ENCODE results near the gene KLHDC8A. TPM values are rescaled to one million over a fixed set of nuclear protein-coding genes. Genes with fewer than 3 reads are reported as not detected.
A peak's percentile ranks its signal among the peaks of the same experiment; 100 is the strongest.
"Not testable (repeated sequence)": the region's sequence is repeated elsewhere in the genome, so short reads cannot be mapped to it uniquely, and the experiment has no call there.

The KLHDC8A gene
- 1 to 10 TPM; 4.1 to 5.5 (median 4.6) TPM for total RNA-seq

- Histone ChIP-seq H3K36me3 (no peaks in the 10 kb centered on the region), H3K27me3 (peaks cover 0 to 8% of the 10 kb centered on the region in 2 donors), H3K4me3 (peak within 1 kb of the TSS in 2 of 4 donors; percentile 2 to 29), H3K9me3 (no peaks in the 10 kb centered on the region), H3K27ac (peak within 1 kb of the TSS; percentile 56 to 86 (median 74)), H3K4me1 (peaks cover 0 to 33% (median 0%) of the 10 kb centered on the region in 4 donors)
- WGBS, 2 donors, result 14 to 29% methylated on average over 20 of the region's 20 CpGs
- TF ChIP-seq EP300 (IDR thresholded peaks at IDR 0.05) (peak in 1 of 2 donors; percentile 43), CTCF (IDR thresholded peaks at IDR 0.05) (no peak)
- DNase-seq (ENCODE audit: low spot score in 2 of 2), result no peak
Observed at GRCh38 chr1:205356440-205357139, at the start of gene KLHDC8A. Gene KLHDC8A (minus strand): TSS chr1:205356922. CDS start chr1:205343604, 13,318 bp downstream.

- H3K4me3 ChIP-seq; H3K36me3 ChIP-seq; H3K27me3 ChIP-seq; H3K4me1 ChIP-seq; H3K27ac ChIP-seq; DNase-seq (ENCODE audit: low spot score in 2 of 2); H3K9me3 ChIP-seq: not testable (repeated sequence)
- 89 to 100% methylated on average over 2 to 7 of the region's 12 CpGs for WGBS, 2 donors
Observed at GRCh38 chr1:205406252-205406651, 49.5 kb upstream of the KLHDC8A start.

GRCh38 chr1:205404484-205404883 lies 47.8 kb upstream of the KLHDC8A start:
- H3K36me3 ChIP-seq; DNase-seq (ENCODE audit: low spot score in 2 of 2); H3K27me3 ChIP-seq; H3K9me3 ChIP-seq; H3K4me3 ChIP-seq; H3K27ac ChIP-seq; H3K4me1 ChIP-seq: not testable (repeated sequence)
- WGBS, 2 donors, result 81 to 82% methylated on average over 3 of the region's 3 CpGs

GRCh38 chr1:205398586-205398985 lies 41.9 kb upstream of the KLHDC8A start:
- DNase-seq (ENCODE audit: low spot score in 2 of 2), result no peak
- TF ChIP-seq EP300 (IDR thresholded peaks at IDR 0.05) (no peak), POLR2A (IDR thresholded peaks at IDR 0.05) (no peak), CTCF (IDR thresholded peaks at IDR 0.05) (no peak)

GRCh38 chr1:205396967-205397616 lies 40.4 kb upstream of the KLHDC8A start:
- H3K9me3 ChIP-seq, result peaks cover 0 to 9% (median 0%) of the 10 kb centered on the region in 4 donors
- H3K27me3 ChIP-seq, result peaks cover 0 to 4% of the 10 kb centered on the region in 2 donors
- no peak for DNase-seq (ENCODE audit: low spot score in 2 of 2)
- no peaks in the 10 kb centered on the region for H3K4me1 ChIP-seq
- WGBS, 2 donors, result 7% methylated on average over 6 of the region's 6 CpGs
- no peaks in the 10 kb centered on the region for H3K36me3 ChIP-seq
- TF ChIP-seq CTCF (IDR thresholded peaks at IDR 0.05), result peak; percentile 25 to 46 (median 41)
- TF ChIP-seq POLR2A (IDR thresholded peaks at IDR 0.05), result no peak
- H3K27ac ChIP-seq, result no peak overlapping the region
- H3K4me3 ChIP-seq, result no peak overlapping the region

More at GRCh38 chr1:205398586-205398985, 41.9 kb upstream of the KLHDC8A start:
- Histone ChIP-seq H3K9me3 (peaks cover 0 to 9% (median 0%) of the 10 kb centered on the region in 4 donors), H3K36me3 (no peaks in the 10 kb centered on the region), H3K4me3 (no peak overlapping the region), H3K27me3 (no peaks in the 10 kb centered on the region), H3K4me1 (no peaks in the 10 kb centered on the region), H3K27ac (no peak overlapping the region)
- WGBS, 2 donors, result 73 to 77% methylated on average over 4 of the region's 4 CpGs

- TF ChIP-seq CTCF (IDR thresholded peaks at IDR 0.05) (no peak), EP300 (IDR thresholded peaks at IDR 0.05) (no peak), POLR2A (IDR thresholded peaks at IDR 0.05) (no peak)
- no peak overlapping the region for H3K4me3 ChIP-seq
- H3K4me1 ChIP-seq, result no peaks in the 10 kb centered on the region
- H3K9me3 ChIP-seq, result peaks cover 0 to 9% (median 0%) of the 10 kb centered on the region in 4 donors
- no peaks in the 10 kb centered on the region for H3K36me3 ChIP-seq
- DNase-seq (ENCODE audit: low spot score in 2 of 2), result no peak
- peaks cover 0 to 4% of the 10 kb centered on the region in 2 donors for H3K27me3 ChIP-seq
- WGBS, 2 donors, result 65 to 74% methylated on average over 3 of the region's 3 CpGs
- no peak overlapping the region for H3K27ac ChIP-seq
Observed at GRCh38 chr1:205395616-205396015, 38.9 kb upstream of the KLHDC8A start.

All from tibial nerve (tissue), 4 donors.